GM19193 (cell line): ENCODE measurements around the gene SDHB.

Experiments
- POLR2A ChIP-seq: IDR thresholded peaks from 4 replicates; pipeline ENCODE4 v1.6.1; 2011; ENCODE audit not compliant: insufficient read depth, insufficient read length; ENCODE audit errors: extremely low read depth

Gene SDHB

GRCh38 chr1:17082761-17083160 lies 28.9 kb upstream of the SDHB start:
- no peak for TF ChIP-seq POLR2A

GRCh38 chr1:17081439-17081838 lies 27.6 kb upstream of the SDHB start:
- no peak for TF ChIP-seq POLR2A

DNA sequence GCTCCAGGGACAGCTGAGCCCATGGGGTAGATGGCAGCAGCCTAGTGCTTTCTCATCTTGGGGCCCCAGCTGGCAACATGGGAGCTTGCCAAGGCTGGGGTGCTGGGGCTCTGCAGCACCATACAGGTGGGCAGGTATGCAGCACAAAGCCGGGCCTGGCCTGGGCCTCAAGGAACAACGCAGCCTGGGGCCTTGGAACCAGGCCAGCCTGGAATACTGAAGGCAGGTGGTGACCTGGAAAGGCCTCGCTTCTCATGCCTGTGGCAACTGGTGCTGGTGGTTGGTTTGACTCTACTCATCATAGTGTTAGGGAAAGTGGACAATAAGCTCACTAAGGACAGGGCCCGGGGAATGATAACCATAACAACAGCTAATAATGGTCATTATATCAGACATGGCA lies 27.0 kb upstream of the SDHB start:
- TF ChIP-seq POLR2A, result no peak

DNA sequence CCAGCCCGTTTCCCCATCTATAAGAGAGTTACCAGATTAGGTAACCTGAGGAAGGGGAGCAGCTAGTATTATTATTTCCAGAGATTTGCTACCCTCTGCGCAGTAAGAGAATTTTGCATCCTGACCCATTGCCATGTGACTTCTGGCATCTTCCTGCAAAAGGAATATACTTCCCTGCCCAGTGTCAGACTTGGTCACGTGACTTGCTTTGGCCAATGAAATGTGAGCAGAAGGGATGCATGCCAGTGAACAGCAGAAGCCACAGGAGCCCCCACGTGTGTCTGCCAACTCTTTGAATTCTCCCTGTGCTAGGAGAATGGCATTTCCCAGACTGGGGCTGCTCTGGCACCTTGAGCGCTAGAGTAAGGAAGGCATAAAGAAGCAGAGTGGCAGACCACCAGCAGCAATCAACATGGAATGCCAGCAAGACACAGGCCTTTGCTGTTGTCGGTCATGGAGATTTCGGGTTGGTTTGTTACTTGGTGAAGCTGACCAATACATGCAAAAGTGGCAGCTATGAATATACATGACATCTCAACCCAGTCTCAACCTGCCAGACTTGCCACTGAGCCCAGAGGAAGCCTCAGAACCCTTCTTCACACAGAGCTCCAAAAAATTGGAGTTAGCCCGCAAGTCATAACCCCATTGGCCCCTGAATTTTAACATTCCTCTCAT lies 26.4 kb upstream of the SDHB start:
- no peak for TF ChIP-seq POLR2A

- no peak for TF ChIP-seq POLR2A
Measured at GRCh38 chr1:17078991-17079868, 25.4 kb upstream of the SDHB start.

GRCh38 chr1:17075470-17076255 lies 21.8 kb upstream of the SDHB start:
- TF ChIP-seq POLR2A, result no peak

DNA sequence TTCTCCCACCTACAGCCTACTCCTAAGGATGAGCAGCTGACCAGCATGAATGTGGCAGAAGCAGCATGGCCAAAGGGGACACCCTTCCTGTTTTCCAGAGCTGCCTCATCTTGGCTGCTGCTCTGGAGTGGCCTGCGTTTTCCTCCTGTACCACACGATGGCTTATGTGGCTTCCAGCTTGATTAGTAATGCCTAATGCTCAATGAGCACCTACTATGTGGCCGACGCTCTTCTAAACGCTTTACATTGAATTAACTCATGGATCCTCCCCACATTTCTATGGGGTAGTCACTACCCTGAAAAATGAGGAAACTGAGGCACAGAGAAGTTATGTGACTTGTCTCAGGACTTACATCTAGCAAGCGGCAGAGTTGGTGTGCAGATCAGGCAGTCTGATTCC lies 18.0 kb upstream of the SDHB start:
- no peak for TF ChIP-seq POLR2A

DNA sequence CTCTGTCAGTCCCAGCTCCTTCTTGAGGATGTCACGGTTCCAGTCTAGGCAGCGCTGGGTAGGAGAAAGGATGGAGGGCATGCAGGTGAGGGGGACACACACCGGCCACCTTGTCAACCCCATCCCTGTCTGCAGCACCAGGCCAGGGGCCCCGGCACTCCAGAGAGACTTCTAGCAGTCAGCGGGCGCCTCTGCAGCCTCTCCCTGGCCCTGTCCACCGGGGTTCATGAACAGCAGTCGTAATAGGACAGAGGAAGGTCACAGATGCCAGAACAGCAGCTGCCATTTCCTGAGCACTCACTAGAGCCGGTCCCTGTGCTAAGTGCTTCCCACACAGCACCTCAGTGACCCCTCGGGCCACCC lies 16.3 kb upstream of the SDHB start:
- TF ChIP-seq POLR2A, result no peak

DNA sequence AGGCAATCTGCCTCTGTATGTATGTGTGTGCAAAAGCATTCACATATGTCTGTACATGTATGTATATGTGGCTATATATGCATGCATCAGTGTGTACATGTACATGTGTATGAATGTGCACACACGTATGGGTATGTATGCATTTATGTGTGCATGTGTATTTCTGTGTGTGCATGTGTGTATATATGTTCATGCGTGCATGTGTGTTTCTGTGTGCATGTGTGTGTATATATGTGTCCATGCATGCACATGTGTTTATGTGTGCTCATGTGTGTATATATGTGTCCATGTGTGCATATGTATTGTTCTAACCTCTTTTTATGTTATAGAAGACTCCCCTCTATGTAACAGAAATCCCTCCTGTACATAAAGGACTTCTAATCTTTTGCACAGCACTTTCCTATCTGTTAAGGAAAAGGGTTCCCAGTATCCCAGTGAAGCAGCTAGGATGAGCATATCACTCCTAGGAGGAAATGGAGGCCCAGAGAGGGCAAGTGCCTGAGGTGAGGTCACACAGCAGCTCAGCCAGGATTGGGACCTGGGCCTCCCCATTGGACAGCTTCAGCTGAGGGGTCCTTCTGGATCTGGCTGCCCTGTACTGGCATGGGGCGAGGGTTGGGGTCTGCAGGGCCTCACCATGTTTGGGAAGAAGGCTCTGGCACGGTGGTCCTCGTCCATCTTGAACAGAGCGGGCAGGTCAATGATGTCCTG lies 15.8 kb upstream of the SDHB start:
- TF ChIP-seq POLR2A, result no peak

DNA sequence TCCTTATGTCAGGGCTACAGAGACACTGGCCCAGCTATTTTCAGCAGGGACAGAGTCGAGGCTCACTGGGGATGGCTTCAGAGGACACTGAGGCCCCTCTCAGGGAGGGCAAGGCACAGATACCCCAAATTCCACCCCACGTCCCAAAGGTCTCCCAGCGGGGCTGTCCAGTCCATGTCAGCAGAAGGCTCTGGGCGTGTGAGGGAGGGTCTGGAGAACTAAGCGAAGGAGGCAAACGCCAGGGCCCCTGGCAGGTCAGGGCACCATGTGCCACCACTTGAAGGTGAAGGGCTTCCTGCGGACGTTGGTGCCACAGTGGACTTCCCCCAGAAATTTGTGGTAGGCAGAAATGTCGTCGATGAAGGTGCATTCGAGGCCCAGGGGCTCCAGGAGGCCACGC lies 15.0 kb upstream of the SDHB start:
- TF ChIP-seq POLR2A, result no peak

- TF ChIP-seq POLR2A, result no peak
Measured at GRCh38 chr1:17067465-17068240, 13.8 kb upstream of the SDHB start.

DNA sequence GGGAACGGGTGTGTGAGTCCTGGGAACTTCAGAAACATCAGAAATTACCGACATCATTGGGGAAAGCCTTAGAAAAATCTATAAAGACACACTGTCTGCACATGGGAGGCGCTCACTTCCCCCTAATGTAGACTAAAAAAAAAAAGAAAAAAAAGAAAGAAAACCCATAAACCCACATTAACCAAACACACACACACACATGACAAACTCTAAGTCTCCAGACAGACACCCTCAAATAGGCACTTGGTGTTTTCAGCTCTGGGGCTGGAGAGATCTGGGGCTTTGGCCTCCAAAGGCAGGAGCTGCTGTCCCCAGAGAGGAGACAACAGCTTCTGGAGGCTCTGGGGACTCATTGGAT lies 13.2 kb upstream of the SDHB start:
- TF ChIP-seq POLR2A, result no peak

GRCh38 chr1:17066361-17067068 lies 12.7 kb upstream of the SDHB start:
- TF ChIP-seq POLR2A, result no peak

DNA sequence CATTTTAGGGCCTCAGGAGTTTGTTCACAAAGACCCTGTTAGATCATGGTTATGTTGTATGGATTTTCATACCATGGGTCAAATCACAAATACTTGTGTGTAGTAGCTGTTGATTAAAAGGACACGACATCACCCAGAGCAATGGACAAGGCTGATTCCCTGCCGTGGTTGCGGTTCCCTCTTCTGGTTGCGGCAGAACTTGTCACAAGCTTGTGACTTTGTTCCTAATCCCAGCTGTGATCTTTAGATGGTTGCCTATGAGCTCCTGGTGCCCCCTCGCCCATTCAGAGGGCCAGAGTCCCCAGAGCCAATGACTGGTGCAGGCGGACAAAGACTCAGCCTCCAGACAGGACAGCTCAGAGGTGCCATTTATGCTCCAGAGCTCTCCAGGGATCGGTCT lies 11.8 kb upstream of the SDHB start:
- no peak for TF ChIP-seq POLR2A

DNA sequence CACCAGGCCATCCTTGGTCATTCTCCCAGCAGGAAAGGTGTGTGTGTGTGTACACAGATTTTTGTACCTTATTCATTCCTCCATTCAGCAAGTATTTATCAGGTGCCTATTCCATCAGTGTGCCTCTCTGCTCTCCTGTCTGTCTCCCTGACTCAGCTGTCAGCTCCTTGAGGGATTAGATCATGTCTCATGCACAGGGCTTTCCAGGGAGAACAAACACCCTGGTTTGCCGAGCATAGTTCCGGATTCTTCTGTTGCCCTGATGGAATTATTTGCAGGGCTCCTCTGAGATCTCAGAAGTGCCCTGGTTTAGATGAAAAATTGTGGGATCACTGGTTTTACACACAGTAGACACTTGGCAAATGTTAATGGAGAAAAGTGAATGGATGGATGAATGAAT lies 8.1 kb upstream of the SDHB start:
- no peak for TF ChIP-seq POLR2A

DNA sequence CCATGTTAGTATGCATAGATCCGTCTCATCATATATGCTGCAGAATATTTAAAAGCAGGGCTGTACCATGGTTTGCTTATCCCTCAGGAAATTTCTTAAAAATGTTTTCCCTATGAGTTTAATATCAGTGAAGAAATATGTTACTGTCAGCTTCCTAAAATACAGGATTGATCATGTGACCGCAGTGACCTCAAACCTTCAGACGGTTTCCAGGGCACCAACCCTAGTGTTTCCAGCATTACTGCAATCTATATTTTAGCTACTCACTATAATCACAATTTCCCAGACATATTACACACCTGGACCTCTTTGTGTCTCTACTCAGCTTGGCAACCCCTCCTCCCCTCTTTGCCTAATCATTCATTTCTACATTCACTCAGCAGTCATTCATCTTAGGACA lies 7.7 kb upstream of the SDHB start:
- no peak for TF ChIP-seq POLR2A
